B cell (primary cell): Measurements from ENCODE around the gene XAGE5. TPM values are rescaled to one million over a fixed set of nuclear protein-coding genes. Genes with fewer than 3 reads are reported as not detected.

Experiments
- ATAC-seq: fragments of 200-7000 bp; cut with Tn5 transposase; one replicate; pipeline ENCODE4 v1.10.0; 2021; ENCODE audit warnings: low read depth, mild to moderate bottlenecking, moderate number of reproducible peaks, moderate library complexity
- CTCF ChIA-PET: fragments of 350-600 bp; sonication (Branson Sonifier 250); formaldehyde crosslinking; loops from one replicate; lab custom pipeline; 2021; ENCODE audit warnings: antibody characterized with exemption, inconsistent platforms; lab: Charles Lee
- POLR2A ChIA-PET: fragments of 350-600 bp; sonication (Branson Sonifier 250); formaldehyde crosslinking; loops from one replicate; lab custom pipeline; 2021; ENCODE audit warnings: antibody characterized with exemption; lab: Charles Lee
- DNase-seq: peaks from one replicate; pipeline ENCODE4 v3.0.0; 2013
- H2AFZ ChIP-seq: 2 replicates; pipeline ENCODE4 v1.6.1; 2012; ENCODE audit warnings: mild to moderate bottlenecking, low read depth, low read length; ENCODE audit not compliant: insufficient read depth, poor library complexity, severe bottlenecking
- H3K27ac ChIP-seq, 2 donors: 1 replicate in 1 of 2; 2 replicates in 1 of 2; pipeline ENCODE4 v1.5.1; 2012 to 2013; ENCODE audit warnings: low read length in 2 of 2, mild to moderate bottlenecking in 2 of 2, moderate library complexity in 1 of 2
- H3K27me3 ChIP-seq, 4 experiments: fragments of 200-600 bp in 1 of 4; sonication (generic) in 1 of 4; replicated peaks in 1 of 4; 1 replicate in 2 of 4; 2 replicates in 2 of 4; pipeline versions ENCODE4 v1.6.1 to v1.7.0; 2013 to 2016; ENCODE audit warnings: low read length in 3 of 4, mild to moderate bottlenecking in 2 of 4, mixed read lengths in 1 of 4, moderate library complexity in 1 of 4; ENCODE audit not compliant: insufficient read depth in 4 of 4, control insufficient read depth in 3 of 4; ENCODE audit errors: control extremely low read depth in 1 of 4
- H3K36me3 ChIP-seq, 2 experiments: replicated peaks in 1 of 2; 1 replicate in 1 of 2; 2 replicates in 1 of 2; pipeline versions ENCODE4 v1.6.1 to v1.7.1; 2013; ENCODE audit warnings: low read length in 1 of 2; ENCODE audit not compliant: insufficient read depth in 2 of 2, control insufficient read depth in 1 of 2; ENCODE audit errors: control extremely low read depth in 1 of 2, extremely low read depth in 1 of 2
- H3K4me1 ChIP-seq, 2 donors: fragments of 200-600 bp in 1 of 2; sonication (generic) in 1 of 2; 1 replicate in 1 of 2; 2 replicates in 1 of 2; pipeline versions ENCODE4 v1.5.1 to v1.6.1; 2013 to 2017; ENCODE audit warnings: low read length in 2 of 2; ENCODE audit not compliant: control insufficient read depth in 2 of 2, insufficient read depth in 2 of 2
- H3K4me2 ChIP-seq: replicated peaks from 2 replicates; pipeline ENCODE3; 2012; ENCODE audit warnings: mild to moderate bottlenecking, low read depth, low read length; ENCODE audit not compliant: poor library complexity, severe bottlenecking
- H3K4me3 ChIP-seq, 5 experiments: fragments of 200-600 bp in 1 of 5; sonication (generic) in 1 of 5; 1 replicate in 3 of 5; 2 replicates in 2 of 5; pipeline versions ENCODE4 v1.5.1 to v1.7.0; 2011 to 2016; ENCODE audit warnings: low read length in 4 of 5, mild to moderate bottlenecking in 4 of 5, low read depth in 2 of 5, control low read depth in 1 of 5, moderate library complexity in 1 of 5; ENCODE audit not compliant: insufficient read depth in 1 of 5; ENCODE audit errors: control extremely low read depth in 1 of 5, extremely low read depth in 1 of 5
- H3K79me2 ChIP-seq: fragments of 200-600 bp; sonication (generic); one replicate; pipeline ENCODE4 v1.6.0; 2016; ENCODE audit warnings: low read length; ENCODE audit not compliant: control insufficient read depth, insufficient read depth
- H3K9ac ChIP-seq: fragments of 200-600 bp; sonication (generic); 2 replicates; pipeline ENCODE4 v1.6.1; 2017; ENCODE audit warnings: mild to moderate bottlenecking, low read length, moderate library complexity
- H3K9me3 ChIP-seq, 3 donors: one replicate each; pipeline versions ENCODE4 v1.6.1 to v1.7.1; 2013; ENCODE audit warnings: low read length in 2 of 3; ENCODE audit not compliant: control insufficient read depth in 2 of 3, insufficient read depth in 1 of 3; ENCODE audit errors: control extremely low read depth in 1 of 3
- H4K20me1 ChIP-seq: 2 replicates; pipeline ENCODE4 v1.6.0; 2012; ENCODE audit warnings: mild to moderate bottlenecking, low read length; ENCODE audit not compliant: insufficient read depth, control insufficient read depth, poor library complexity, severe bottlenecking
- H3K27ac Mint-ChIP-seq: one replicate; pipeline ENCODE4 v1.8.0; 2021; ENCODE audit warnings: mixed read lengths
- H3K27me3 Mint-ChIP-seq: one replicate; pipeline ENCODE4 v1.8.0; 2021; ENCODE audit warnings: mixed read lengths
- H3K4me1 Mint-ChIP-seq: one replicate; pipeline ENCODE4 v1.8.0; 2021; ENCODE audit warnings: mixed read lengths
- H3K4me3 Mint-ChIP-seq: one replicate; pipeline ENCODE4 v1.8.0; 2021; ENCODE audit warnings: mixed read lengths
- H3K9me3 Mint-ChIP-seq: one replicate; pipeline ENCODE4 v1.8.0; 2022; ENCODE audit warnings: mixed read lengths; ENCODE audit not compliant: insufficient read depth
- EZH2 ChIP-seq: IDR thresholded peaks from 2 replicates; pipeline ENCODE4 v1.6.1; 2012; ENCODE audit warnings: borderline replicate concordance, low read depth, mild to moderate bottlenecking, moderate library complexity, low read length; ENCODE audit not compliant: insufficient read depth, poor library complexity, severe bottlenecking
- WGBS: methylation state at CpG from one replicate; pipeline ENCODE4 v1.1.5; 2013; ENCODE audit warnings: missing lambda C conversion rate; ENCODE audit not compliant: insufficient coverage; 5-methylcytosine and 5-hydroxymethylcytosine counted together
- intact Hi-C: fragments of 100-400 bp; cut with micrococcal nuclease; formaldehyde crosslinking; loops from one replicate; pipeline ENCODE4 v1.10.0; 2022
- polyA plus RNA-seq: library from polyadenylated mRNA; depleted of rRNA; stranded (reverse); fragments of >200 nt; gene quantifications from 2 replicates; pipeline ENCODE4 v1.2.3, GENCODE V29; 2012
- total RNA-seq, 2 donors: library from RNA; stranded (reverse); fragments of 120-200 nt in 1 of 2; gene quantifications; 1 replicate in 1 of 2; 2 replicates in 1 of 2; pipeline versions ENCODE4 v1.2.3 to v1.2.4, GENCODE V29; 2013 to 2022
- TF ChIP-seq, protein P1 (sequence below): fragments of 200-600 bp; IDR thresholded peaks from one replicate; pipeline ENCODE4 v1.8.0; 2022; ENCODE audit warnings: antibody characterized with exemption, mild to moderate bottlenecking

XAGE5 gene
- total and polyA plus RNA-seq, 2 donors (not counting 1 experiment from before 2014, with no cell fraction given): not detected

GRCh38 chrX:52819788-52820187 lies 8.7 kb downstream of the XAGE5 start:
- ATAC-seq (no peak), DNase-seq (no peak)
- Mint-ChIP-seq H3K4me3 (no peak overlapping the region), H3K4me1 (no peaks in the 10 kb centered on the region), H3K27ac (no peak overlapping the region), H3K27me3 (no peaks in the 10 kb centered on the region), H3K9me3 (no peaks in the 10 kb centered on the region)
- TF ChIP-seq, protein P1, sequence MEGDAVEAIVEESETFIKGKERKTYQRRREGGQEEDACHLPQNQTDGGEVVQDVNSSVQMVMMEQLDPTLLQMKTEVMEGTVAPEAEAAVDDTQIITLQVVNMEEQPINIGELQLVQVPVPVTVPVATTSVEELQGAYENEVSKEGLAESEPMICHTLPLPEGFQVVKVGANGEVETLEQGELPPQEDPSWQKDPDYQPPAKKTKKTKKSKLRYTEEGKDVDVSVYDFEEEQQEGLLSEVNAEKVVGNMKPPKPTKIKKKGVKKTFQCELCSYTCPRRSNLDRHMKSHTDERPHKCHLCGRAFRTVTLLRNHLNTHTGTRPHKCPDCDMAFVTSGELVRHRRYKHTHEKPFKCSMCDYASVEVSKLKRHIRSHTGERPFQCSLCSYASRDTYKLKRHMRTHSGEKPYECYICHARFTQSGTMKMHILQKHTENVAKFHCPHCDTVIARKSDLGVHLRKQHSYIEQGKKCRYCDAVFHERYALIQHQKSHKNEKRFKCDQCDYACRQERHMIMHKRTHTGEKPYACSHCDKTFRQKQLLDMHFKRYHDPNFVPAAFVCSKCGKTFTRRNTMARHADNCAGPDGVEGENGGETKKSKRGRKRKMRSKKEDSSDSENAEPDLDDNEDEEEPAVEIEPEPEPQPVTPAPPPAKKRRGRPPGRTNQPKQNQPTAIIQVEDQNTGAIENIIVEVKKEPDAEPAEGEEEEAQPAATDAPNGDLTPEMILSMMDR: no peak
- no peak for TF ChIP-seq EZH2
- WGBS: no CpG with 5 or more reads among the region's 4 CpGs
- no peak overlapping the region for H3K27ac ChIP-seq
- POLR2A ChIA-PET: no interaction called here
- H3K36me3 ChIP-seq: no peaks in the 10 kb centered on the region
- no peak overlapping the region for H3K9ac ChIP-seq
- H3K4me1 ChIP-seq: no peaks in the 10 kb centered on the region
- H2AFZ ChIP-seq: no peak overlapping the region
- H3K9me3 ChIP-seq: no peaks in the 10 kb centered on the region
- H3K79me2 ChIP-seq: no peaks in the 10 kb centered on the region
- no peaks in the 10 kb centered on the region for H3K27me3 ChIP-seq
- CTCF ChIA-PET: no interaction called here
- no peak overlapping the region for H3K4me2 ChIP-seq
- H3K4me3 ChIP-seq: no peak overlapping the region
- intact Hi-C loops: no loop called here
- no peaks in the 10 kb centered on the region for H4K20me1 ChIP-seq

DNA sequence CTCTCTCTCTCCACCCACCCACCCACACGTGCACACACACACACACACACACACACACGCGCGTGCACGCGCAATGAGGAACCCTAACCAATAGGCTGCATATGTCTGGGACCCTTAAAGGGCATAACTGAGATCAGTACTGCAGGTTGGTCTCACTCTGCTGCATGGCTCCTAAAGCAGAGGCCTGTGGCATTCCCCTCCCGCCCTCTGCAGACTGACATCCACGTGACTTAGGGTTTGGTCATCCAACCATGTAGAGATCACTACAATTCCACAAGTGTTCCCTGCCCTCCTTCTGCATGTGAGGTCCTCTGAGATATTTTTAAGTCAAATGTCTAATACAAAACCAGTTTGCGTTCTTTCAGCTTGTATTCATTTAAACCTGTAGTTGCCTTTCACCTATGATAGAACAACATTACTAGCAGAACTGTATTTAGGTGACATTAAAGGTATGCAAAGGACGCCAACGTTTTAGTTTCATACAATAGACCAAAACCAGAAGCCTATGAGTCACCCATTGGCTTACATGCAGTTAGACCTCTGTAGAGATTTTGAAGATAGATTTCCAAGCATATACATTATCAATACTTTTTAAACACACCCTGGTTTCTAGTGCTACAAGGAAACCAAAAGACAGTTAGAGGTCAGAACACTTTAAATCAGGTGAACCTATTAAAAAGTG lies 10.1 kb downstream of the XAGE5 start:
- TF ChIP-seq, protein P1: no peak
- no peak for TF ChIP-seq EZH2

More for the DNA sequence above, 10.1 kb downstream of the XAGE5 start:
- H3K9ac ChIP-seq: no peak overlapping the region
- no peaks in the 10 kb centered on the region for H3K27me3 ChIP-seq
- H3K9me3 Mint-ChIP-seq: no peaks in the 10 kb centered on the region
- no peak overlapping the region for H3K4me3 Mint-ChIP-seq
- no peaks in the 10 kb centered on the region for H4K20me1 ChIP-seq
- H3K27ac ChIP-seq: no peak overlapping the region
- CTCF ChIA-PET: no interaction called here
- no peak for DNase-seq
- no peaks in the 10 kb centered on the region for H3K9me3 ChIP-seq
- H3K4me1 Mint-ChIP-seq: no peaks in the 10 kb centered on the region
- H3K4me2 ChIP-seq: no peak overlapping the region
- intact Hi-C loops: no loop called here
- H3K4me3 ChIP-seq: no peak overlapping the region
- no peaks in the 10 kb centered on the region for H3K79me2 ChIP-seq
- no peak for ATAC-seq
- no peaks in the 10 kb centered on the region for H3K36me3 ChIP-seq
- H2AFZ ChIP-seq: no peak overlapping the region
- H3K27me3 Mint-ChIP-seq: no peaks in the 10 kb centered on the region
- POLR2A ChIA-PET: no interaction called here
- no CpG with 5 or more reads among the region's 11 CpGs for WGBS
- no peaks in the 10 kb centered on the region for H3K4me1 ChIP-seq
- H3K27ac Mint-ChIP-seq: no peak overlapping the region
